ENCODE measurements around the gene ERVFRD-1.

DNA sequence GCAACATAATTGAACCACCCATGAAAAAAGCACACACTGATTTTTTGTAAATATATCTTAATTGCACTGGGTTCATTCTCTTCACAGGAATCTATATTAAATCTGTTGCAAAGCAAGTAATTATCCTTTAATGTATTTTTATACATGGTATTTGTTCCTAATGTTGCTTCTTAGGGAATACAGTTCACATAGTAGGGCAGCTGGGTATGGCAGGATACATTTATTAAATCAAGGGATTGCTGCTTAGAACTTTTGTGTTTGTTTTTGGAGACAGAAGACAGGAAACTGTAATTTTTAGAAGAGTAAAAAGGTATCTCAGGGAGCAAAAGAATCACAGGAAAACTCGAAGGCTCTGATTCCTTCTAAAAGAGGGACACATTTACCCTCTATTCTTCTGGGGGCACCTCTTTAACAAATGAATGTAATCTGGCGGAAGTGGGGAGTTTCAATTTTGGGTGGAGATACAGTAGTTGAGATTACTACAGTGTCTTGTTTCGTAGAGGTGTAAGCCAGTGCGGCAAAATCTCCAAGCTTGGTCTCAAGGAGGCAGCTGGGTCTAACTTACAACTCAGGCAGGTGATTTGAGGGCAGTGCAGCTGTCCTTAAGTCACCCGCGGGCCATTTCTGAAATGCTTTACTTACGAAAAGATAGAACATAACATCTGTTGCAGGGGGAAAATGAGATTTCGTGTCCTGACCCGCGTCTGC lies 18.7 kb downstream of the ERVFRD-1 start:
- TF ChIP-seq, protein P1, sequence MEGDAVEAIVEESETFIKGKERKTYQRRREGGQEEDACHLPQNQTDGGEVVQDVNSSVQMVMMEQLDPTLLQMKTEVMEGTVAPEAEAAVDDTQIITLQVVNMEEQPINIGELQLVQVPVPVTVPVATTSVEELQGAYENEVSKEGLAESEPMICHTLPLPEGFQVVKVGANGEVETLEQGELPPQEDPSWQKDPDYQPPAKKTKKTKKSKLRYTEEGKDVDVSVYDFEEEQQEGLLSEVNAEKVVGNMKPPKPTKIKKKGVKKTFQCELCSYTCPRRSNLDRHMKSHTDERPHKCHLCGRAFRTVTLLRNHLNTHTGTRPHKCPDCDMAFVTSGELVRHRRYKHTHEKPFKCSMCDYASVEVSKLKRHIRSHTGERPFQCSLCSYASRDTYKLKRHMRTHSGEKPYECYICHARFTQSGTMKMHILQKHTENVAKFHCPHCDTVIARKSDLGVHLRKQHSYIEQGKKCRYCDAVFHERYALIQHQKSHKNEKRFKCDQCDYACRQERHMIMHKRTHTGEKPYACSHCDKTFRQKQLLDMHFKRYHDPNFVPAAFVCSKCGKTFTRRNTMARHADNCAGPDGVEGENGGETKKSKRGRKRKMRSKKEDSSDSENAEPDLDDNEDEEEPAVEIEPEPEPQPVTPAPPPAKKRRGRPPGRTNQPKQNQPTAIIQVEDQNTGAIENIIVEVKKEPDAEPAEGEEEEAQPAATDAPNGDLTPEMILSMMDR (conservative IDR thresholded peaks at IDR 0.05; ENCODE audit: low read depth, low read length): no peak
- TF ChIP-seq EZH2phosphoT487 (IDR thresholded peaks at IDR 0.05; ENCODE audit: borderline replicate concordance, low read length) (no peak), EZH2 (IDR thresholded peaks at IDR 0.05; ENCODE audit: low read length, unreplicated experiment) (no peak)
